D721Med (cell line): ENCODE results near the gene SSTR5.

Experiments used
- DNase-seq: peaks from one replicate; pipeline ENCODE4 v3.0.0; 2011; ENCODE audit warnings: low spot score; ENCODE audit not compliant: insufficient read length
- FAIRE-seq: peaks from 2 replicates; lab custom pipeline; 2011; peaks lifted over from hg19 to GRCh38; lab: Jason Lieb, UNC
- CTCF ChIP-seq: IDR thresholded peaks from 2 replicates; pipeline ENCODE4 v1.5.1; 2012; ENCODE audit warnings: mild to moderate bottlenecking, control low read depth; ENCODE audit not compliant: insufficient read depth; ENCODE audit errors: missing control alignments

The SSTR5 gene

DNA sequence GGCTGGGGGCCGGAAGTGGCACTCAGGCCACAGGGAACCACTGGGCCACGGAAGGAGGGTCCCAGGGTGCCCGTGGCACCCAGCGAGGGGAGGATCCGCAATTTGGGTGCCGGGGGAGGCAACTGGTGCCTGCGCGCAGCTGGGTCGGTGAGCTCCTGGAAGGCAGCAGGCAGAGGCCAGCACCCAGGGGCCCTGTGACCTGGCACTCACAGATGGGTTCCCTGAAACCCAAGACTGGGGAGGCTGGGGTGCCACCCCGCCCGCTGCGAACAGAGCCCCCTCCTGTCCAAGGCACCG is 663 bp downstream of the SSTR5 start:
- no peak for DNase-seq
- no peak for TF ChIP-seq CTCF
- no peak for FAIRE-seq

DNA sequence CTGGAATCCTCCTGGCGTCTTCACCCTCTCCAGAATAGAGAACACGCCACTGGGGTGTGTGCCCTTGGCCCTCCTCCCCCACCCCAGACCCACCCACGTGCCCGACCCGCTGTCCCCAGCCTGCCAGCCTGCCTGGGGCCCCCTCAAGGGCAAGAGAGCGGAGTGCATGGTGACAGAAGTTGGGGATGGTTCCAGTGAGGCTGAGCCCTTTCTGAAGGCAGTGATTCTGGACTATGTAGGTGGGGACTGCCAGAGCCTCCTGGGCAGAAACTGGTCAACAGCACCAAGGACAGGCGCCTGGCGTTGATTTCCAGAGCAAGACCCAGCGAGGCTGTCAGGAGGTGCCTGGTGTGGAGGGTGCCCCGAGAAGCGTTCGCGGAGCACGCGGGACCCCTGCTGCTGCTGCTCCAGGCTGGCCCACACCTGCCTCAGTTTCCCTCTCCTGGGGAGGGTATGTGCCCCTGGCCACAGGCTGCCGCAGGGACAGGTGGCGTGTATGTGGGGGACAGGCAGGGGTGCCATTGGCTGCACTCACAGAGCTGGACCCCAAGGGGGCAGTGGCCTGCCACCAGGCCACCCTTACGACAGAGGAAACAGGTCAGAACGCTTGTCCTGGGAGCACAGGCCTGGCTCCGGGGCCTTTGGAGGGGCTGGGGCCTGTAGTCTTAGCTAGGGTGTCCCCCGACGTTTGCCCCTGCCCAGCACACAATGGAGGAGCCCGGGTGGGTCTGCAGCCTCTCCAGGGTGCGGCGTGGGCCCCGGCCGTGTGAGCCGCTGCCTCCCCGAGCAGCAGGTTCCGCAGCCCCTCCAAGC is 1.2 kb downstream of the SSTR5 start:
- FAIRE-seq = no peak
- no peak for DNase-seq
- no peak for TF ChIP-seq CTCF

DNA sequence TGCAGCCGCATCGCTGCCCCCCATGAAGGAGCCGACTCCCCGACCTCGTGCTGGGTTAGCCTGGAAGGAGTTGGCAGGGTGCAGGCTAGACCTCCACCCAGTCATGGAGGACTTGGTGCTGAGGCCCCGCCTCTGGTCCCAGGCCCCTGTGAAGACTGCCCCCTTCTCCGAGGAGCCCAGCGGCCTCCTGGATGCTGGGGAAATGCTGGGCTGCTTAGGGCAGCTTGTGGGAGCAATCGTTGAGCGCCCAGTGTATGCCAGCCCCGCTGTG is 1.8 kb downstream of the SSTR5 start:
- FAIRE-seq (no peak), DNase-seq (no peak)
- no peak for TF ChIP-seq CTCF

DNA sequence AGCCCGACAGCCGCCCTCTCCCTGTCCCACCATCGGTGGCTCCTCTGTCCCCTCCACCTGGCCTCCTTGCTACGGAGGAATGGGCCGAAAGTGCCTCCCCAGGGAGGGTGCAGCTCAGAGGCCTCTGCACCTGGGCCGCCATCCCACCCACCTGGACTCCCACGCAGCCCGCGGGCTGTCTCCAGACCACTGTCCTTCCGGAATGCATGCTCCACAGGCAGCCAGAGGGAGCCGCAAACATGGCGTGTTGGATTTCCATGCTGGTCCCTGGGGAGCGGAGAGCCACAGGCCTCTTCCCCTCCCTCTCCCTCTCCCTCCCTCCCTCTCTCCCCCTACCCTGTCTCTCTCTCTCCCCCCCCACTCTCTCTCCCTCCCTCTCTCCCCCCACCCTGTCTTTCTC is 3.0 kb downstream of the SSTR5 start:
- DNase-seq (no peak), FAIRE-seq (no peak)
- no peak for TF ChIP-seq CTCF

GRCh38 chr16:1076801-1077576 is 4.4 kb downstream of the SSTR5 start:
- no peak for TF ChIP-seq CTCF
- DNase-seq (no peak), FAIRE-seq (no peak)

DNA sequence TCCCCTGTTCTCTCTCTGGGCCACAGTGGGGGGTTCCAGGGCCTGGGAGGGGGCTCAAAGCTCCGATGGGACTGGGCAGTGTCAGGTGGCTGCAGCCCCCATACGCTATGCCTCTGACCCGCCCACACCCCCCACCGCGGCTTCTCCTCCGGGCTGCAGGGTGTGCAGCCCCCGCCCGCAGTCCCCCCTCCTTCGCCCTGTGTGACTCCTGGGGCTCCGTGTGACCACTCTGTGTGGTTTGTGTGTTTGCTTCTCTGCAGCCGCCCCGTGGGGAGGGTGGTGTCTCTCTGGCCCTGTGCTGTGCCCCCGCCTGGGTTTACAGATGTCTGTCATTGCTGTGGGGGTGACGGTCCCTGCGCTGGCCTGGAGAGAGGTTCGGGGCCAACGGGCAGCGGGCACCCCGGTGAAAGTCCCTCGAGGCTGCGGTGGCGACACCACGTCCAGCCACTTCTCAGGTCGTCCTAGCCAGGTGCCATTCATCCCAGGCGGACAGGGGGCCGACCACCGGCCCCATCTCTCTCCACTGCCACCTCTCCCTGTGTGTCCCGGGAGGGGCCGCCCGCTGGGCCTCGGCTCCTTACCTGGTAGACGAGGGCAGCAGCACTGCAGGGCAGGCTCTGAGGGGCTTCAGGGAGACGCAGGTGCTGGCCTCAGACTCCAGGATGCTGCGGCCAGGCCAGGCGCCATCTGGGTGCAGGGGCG is 5.5 kb downstream of the SSTR5 start:
- TF ChIP-seq CTCF = no peak
- FAIRE-seq (no peak), DNase-seq (no peak)
